Uterus (tissue), 4 donors: Measurements from ENCODE around the gene YPEL2. TPM values are rescaled to one million over a fixed set of nuclear protein-coding genes. Genes with fewer than 3 reads are reported as not detected.

Experiments
- DNase-seq, 2 donors: peaks; one replicate each; pipeline ENCODE4 v3.0.0-alpha.2; 2019 to 2020
- H3K27ac ChIP-seq, 2 donors: fragments of 200-600 bp; sonication (generic); 1 replicate in 1 of 2; 2 replicates in 1 of 2; pipeline ENCODE4 v1.5.1; 2016 to 2018
- H3K27me3 ChIP-seq, 2 donors: fragments of 200-600 bp; sonication (generic); one replicate each; pipeline ENCODE4 v1.5.1; 2018 to 2019; ENCODE audit warnings: control low read depth in 1 of 2
- H3K36me3 ChIP-seq, 2 donors: fragments of 200-600 bp; sonication (generic); one replicate each; pipeline ENCODE4 v1.5.1; 2019; ENCODE audit warnings: control low read depth in 1 of 2
- H3K4me1 ChIP-seq, 2 donors: fragments of 200-600 bp; sonication (generic); one replicate each; pipeline ENCODE4 v1.5.1; 2018 to 2019; ENCODE audit warnings: control low read depth in 1 of 2
- H3K4me3 ChIP-seq, 2 donors: fragments of 200-600 bp; sonication (generic); 1 replicate in 1 of 2; 2 replicates in 1 of 2; pipeline ENCODE4 v1.5.1; 2018 to 2019; ENCODE audit warnings: mild to moderate bottlenecking in 1 of 2
- H3K9me3 ChIP-seq, 2 donors: fragments of 200-600 bp; sonication (generic); one replicate each; pipeline ENCODE4 v1.5.1; 2019; ENCODE audit warnings: control low read depth in 1 of 2
- POLR2A ChIP-seq, 2 donors: fragments of 450-650 bp; IDR thresholded peaks; one replicate each; pipeline ENCODE4 v1.6.1; 2016; ENCODE audit warnings: antibody characterized with exemption in 2 of 2, mild to moderate bottlenecking in 1 of 2, moderate library complexity in 1 of 2
- intact Hi-C: fragments of 100-400 bp; cut with DNase I; formaldehyde crosslinking; loops from one replicate; pipeline ENCODE4 v1.15.1; 2023; ENCODE audit warnings: low total_unique reads
- total RNA-seq, 4 donors: library from RNA; depleted of rRNA in 3 of 4; stranded (reverse); fragments of >200 nt in 3 of 4; gene quantifications; one replicate each; pipeline versions ENCODE4 v1.1.0 to v1.2.4, GENCODE V29; 2014 to 2023
- TF ChIP-seq, protein P1 (sequence below), 4 experiments: fragments of 200-600 bp in 2 of 4; fragments of 450-650 bp in 2 of 4; sonication (generic) in 2 of 4; IDR thresholded peaks; one replicate each; pipeline ENCODE4 v1.5.1; 2016 to 2019; ENCODE audit warnings: antibody characterized with exemption in 4 of 4, mild to moderate bottlenecking in 2 of 4, moderate library complexity in 1 of 4
- donor health status: DM: yes; HTN: yes; CAD: no.

YPEL2 gene
- total RNA-seq, 4 donors from 2014 or later = 21.2 to 91.7 (median 25.0) TPM

DNA sequence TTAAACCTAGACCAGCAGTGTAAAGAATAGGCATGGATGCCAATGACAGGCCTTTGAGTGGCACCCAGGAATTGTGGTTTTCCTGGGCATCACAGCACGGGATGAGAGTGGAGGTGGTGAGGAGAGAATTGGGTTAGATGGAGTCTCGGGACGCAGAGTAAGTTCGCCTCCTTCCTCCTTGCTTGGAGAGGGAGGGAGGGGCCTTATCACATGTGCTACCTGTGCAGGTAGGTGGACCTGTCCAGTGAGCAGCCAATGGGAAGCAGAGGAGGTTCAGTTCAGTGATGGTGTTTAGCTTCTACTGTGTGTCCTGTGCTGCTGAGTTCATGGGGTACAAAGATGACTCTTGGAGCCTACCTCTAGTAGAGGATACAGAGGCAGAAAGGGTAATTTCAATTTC is 14.9 kb downstream of the YPEL2 start:
- no peak for TF ChIP-seq POLR2A (IDR thresholded peaks at IDR 0.05)
- TF ChIP-seq, protein P1, sequence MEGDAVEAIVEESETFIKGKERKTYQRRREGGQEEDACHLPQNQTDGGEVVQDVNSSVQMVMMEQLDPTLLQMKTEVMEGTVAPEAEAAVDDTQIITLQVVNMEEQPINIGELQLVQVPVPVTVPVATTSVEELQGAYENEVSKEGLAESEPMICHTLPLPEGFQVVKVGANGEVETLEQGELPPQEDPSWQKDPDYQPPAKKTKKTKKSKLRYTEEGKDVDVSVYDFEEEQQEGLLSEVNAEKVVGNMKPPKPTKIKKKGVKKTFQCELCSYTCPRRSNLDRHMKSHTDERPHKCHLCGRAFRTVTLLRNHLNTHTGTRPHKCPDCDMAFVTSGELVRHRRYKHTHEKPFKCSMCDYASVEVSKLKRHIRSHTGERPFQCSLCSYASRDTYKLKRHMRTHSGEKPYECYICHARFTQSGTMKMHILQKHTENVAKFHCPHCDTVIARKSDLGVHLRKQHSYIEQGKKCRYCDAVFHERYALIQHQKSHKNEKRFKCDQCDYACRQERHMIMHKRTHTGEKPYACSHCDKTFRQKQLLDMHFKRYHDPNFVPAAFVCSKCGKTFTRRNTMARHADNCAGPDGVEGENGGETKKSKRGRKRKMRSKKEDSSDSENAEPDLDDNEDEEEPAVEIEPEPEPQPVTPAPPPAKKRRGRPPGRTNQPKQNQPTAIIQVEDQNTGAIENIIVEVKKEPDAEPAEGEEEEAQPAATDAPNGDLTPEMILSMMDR (IDR thresholded peaks at IDR 0.05) = no peak
- H3K4me1 ChIP-seq = peaks cover 0 to 6% of the 10 kb centered on the region in 2 donors

DNA sequence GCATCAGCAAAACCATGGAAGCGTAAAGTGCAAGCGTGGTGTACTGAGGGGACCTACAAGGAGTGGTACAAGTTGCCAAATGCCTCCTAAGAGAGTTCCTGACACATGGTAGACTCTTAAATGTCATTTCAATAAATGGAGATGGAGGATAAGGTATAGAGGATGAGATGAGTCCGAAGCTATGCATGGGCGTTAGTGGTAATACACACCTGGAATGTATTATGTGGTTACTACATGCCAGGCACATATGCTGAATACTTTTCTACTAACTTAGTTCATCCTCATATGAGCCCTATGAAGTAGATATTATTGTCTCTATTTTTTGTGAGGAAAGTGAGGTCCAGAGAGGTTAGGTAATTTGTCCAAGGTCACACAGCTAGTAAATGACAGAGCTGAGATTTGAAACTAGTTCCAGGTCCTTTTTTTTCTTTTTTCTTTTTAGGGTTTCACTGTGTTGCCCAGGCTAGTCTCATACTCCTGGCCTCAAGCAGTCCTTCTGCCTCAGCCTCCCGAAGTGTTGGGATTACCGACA is 15.5 kb downstream of the YPEL2 start:
- TF ChIP-seq, protein P1 (IDR thresholded peaks at IDR 0.05) = no peak
- no peak for TF ChIP-seq POLR2A (IDR thresholded peaks at IDR 0.05)
- peaks cover 0 to under 1% of the 10 kb centered on the region in 2 donors for H3K4me1 ChIP-seq
- H3K9me3 ChIP-seq = no peaks in the 10 kb centered on the region
- DNase-seq = no peak
- no peaks in the 10 kb centered on the region for H3K36me3 ChIP-seq
- intact Hi-C loops = no loop called here
- H3K27ac ChIP-seq = no peak overlapping the region
- no peak overlapping the region for H3K4me3 ChIP-seq
- no peaks in the 10 kb centered on the region for H3K27me3 ChIP-seq

More for the DNA sequence above, 14.9 kb downstream of the YPEL2 start:
- Histone ChIP-seq H3K9me3 (no peaks in the 10 kb centered on the region), H3K4me3 (no peak overlapping the region), H3K36me3 (no peaks in the 10 kb centered on the region), H3K27ac (no peak overlapping the region), H3K27me3 (no peaks in the 10 kb centered on the region)
- intact Hi-C loops = no loop called here
- DNase-seq = no peak

DNA sequence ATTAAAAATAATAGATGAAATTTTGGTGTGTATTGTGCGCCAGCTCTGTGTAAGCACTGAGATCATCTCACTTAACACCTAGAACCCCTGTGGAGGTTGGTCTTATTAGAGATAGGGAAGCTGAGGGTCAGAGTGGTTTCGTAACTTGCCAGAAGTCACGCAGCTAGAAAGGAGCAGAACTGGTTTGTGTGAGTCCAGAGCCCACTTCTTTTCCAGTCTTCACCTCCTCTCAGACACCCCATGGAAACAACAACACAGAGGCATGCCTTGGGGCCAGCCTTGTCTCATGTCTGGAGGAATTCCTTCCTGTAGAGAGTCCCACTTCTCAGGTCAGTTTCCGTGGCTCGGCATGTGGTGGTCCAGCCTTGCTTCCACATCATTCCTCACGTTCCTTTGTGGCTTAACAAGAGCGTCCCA is 16.5 kb downstream of the YPEL2 start:
- TF ChIP-seq POLR2A (IDR thresholded peaks at IDR 0.05) = no peak
- TF ChIP-seq, protein P1 (IDR thresholded peaks at IDR 0.05) = no peak
- Histone ChIP-seq H3K27ac (no peak overlapping the region), H3K9me3 (no peaks in the 10 kb centered on the region), H3K4me3 (no peak overlapping the region), H3K36me3 (no peaks in the 10 kb centered on the region), H3K4me1 (no peaks in the 10 kb centered on the region), H3K27me3 (no peaks in the 10 kb centered on the region)
- no peak for DNase-seq
- intact Hi-C loops = no loop called here

DNA sequence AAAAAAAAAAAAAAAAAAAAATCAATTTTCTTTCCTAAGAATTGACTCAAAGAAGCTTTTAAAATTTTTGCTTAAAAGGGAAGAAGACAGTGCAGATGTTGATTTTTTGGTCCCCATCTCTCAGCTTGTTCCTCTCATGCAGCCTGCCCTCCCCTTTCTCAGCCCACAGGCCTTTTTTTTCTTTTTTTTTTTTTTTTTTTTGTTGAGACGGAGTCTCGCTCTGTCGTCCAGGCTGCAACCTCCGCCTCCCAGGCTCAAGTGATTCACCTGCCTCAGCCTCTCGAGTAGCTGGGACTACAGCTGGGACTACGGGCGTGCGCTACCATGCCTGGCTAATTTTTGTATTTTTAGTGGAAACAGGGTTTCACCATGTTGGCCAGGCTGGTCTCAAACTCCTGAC is 17.7 kb downstream of the YPEL2 start:
- TF ChIP-seq POLR2A (IDR thresholded peaks at IDR 0.05) = no peak
- TF ChIP-seq, protein P1 (IDR thresholded peaks at IDR 0.05) = no peak
- intact Hi-C loops = no loop called here
- H3K9me3 ChIP-seq = no peaks in the 10 kb centered on the region
- DNase-seq = no peak
- no peaks in the 10 kb centered on the region for H3K4me1 ChIP-seq
- H3K4me3 ChIP-seq = no peak overlapping the region
- H3K27me3 ChIP-seq = no peaks in the 10 kb centered on the region
- H3K36me3 ChIP-seq = no peaks in the 10 kb centered on the region
- H3K27ac ChIP-seq = no peak overlapping the region

DNA sequence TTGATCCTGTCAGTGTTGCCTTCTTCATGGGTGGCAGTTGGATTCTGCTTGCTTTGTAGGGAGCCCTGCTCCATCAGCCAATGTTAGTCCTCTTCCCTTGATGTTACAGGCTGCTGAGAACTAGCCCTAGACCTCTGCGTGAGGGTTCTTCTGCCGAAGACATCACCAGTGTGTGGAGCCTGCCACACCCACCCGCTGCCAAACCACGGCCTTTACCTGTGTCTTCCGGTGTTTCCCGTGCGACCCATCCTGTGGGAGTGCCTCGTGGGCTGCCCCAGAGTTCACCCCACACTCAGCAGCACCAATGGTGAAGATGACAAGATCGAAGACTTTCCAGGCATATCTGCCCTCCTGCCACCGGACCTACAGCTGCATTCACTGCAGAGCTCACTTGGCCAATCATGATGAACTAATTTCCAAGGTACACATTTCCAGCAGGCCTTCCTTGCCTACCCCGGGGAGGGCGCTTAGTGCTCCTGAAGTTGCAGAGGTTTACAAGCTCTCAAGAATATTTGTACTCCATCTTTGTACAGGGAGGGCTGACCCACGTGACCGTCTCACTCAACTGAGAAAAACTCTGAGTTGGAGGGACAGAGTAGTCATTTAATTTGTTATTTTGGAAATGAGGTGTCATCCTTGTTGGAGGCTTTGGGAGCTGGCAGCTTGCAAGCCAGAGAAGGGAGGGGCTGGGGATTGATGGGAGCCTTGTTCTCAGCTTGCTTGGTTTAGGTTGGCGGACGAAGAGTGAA is 21.8 kb downstream of the YPEL2 start:
- TF ChIP-seq, protein P1 (IDR thresholded peaks at IDR 0.05) = no peak
- no peak for TF ChIP-seq POLR2A (IDR thresholded peaks at IDR 0.05)
- H3K36me3 ChIP-seq = no peaks in the 10 kb centered on the region
- peaks cover 6 to 7% of the 10 kb centered on the region in 2 donors for H3K4me1 ChIP-seq
- intact Hi-C loops = no loop called here
- no peaks in the 10 kb centered on the region for H3K9me3 ChIP-seq
- no peak overlapping the region for H3K4me3 ChIP-seq
- no peak for DNase-seq
- H3K27ac ChIP-seq = no peak overlapping the region
- H3K27me3 ChIP-seq = no peaks in the 10 kb centered on the region
